Panc1 (cell line): ENCODE data around the gene PPIL1.

Source experiments
- POLR2AphosphoS5 ChIP-seq: IDR thresholded peaks from 2 replicates; pipeline ENCODE4 v1.6.1; 2012; ENCODE audit warnings: mild to moderate bottlenecking, low read depth, low read length, moderate library complexity
- TCF7L2 ChIP-seq: IDR thresholded peaks from 2 replicates; pipeline ENCODE4 v1.6.1; 2011; ENCODE audit warnings: mild to moderate bottlenecking, low read depth, low read length, inconsistent platforms
- TF ChIP-seq, protein P1 (sequence below): fragments of 450-650 bp; IDR thresholded peaks from 2 replicates; pipeline ENCODE4 v1.5.1; 2017; ENCODE audit warnings: mild to moderate bottlenecking
- TF ChIP-seq, protein P2 (sequence below), 2 experiments: IDR thresholded peaks; 2 replicates each; pipeline ENCODE4 v1.6.1; 2011 to 2012; ENCODE audit warnings: low read depth in 2 of 2, control low read depth in 1 of 2, low read length in 1 of 2, mild to moderate bottlenecking in 1 of 2, moderate library complexity in 1 of 2; ENCODE audit not compliant: insufficient read depth in 1 of 2

DNA sequence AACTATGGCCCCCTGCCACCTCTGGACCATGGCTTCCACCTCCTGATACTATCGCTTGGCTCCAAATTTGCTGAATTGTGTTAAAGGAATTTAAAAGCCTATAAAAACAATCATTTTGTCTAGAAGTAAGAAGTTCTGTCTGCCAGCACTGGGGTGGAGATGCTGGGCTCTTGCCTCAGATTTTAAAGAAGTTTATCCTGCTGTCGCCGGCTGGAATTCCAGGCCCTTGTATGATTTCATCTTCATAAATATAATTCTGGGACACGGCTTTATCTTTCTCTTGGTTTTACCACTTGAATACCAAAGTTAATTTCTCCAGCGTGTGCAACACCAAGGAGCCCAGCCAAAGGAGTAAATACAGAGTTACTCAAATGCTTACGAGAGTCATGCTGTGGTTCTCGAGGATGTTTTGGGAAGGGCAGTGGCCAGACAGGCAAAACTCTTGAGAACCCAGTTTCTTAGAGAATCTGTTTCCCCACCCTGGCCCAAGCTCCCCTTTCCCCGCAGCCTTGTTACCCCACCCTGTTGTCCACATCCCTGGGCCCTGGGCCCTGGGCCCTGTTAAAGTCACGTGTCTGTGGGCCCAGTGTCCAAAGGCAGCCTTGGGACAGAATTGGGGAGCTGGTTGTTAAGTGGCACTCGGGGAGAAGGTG is 43.1 kb upstream of the PPIL1 start:
- TF ChIP-seq POLR2AphosphoS5: no peak
- TF ChIP-seq TCF7L2: no peak
- TF ChIP-seq, protein P1, sequence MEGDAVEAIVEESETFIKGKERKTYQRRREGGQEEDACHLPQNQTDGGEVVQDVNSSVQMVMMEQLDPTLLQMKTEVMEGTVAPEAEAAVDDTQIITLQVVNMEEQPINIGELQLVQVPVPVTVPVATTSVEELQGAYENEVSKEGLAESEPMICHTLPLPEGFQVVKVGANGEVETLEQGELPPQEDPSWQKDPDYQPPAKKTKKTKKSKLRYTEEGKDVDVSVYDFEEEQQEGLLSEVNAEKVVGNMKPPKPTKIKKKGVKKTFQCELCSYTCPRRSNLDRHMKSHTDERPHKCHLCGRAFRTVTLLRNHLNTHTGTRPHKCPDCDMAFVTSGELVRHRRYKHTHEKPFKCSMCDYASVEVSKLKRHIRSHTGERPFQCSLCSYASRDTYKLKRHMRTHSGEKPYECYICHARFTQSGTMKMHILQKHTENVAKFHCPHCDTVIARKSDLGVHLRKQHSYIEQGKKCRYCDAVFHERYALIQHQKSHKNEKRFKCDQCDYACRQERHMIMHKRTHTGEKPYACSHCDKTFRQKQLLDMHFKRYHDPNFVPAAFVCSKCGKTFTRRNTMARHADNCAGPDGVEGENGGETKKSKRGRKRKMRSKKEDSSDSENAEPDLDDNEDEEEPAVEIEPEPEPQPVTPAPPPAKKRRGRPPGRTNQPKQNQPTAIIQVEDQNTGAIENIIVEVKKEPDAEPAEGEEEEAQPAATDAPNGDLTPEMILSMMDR: no peak
- TF ChIP-seq, protein P2, sequence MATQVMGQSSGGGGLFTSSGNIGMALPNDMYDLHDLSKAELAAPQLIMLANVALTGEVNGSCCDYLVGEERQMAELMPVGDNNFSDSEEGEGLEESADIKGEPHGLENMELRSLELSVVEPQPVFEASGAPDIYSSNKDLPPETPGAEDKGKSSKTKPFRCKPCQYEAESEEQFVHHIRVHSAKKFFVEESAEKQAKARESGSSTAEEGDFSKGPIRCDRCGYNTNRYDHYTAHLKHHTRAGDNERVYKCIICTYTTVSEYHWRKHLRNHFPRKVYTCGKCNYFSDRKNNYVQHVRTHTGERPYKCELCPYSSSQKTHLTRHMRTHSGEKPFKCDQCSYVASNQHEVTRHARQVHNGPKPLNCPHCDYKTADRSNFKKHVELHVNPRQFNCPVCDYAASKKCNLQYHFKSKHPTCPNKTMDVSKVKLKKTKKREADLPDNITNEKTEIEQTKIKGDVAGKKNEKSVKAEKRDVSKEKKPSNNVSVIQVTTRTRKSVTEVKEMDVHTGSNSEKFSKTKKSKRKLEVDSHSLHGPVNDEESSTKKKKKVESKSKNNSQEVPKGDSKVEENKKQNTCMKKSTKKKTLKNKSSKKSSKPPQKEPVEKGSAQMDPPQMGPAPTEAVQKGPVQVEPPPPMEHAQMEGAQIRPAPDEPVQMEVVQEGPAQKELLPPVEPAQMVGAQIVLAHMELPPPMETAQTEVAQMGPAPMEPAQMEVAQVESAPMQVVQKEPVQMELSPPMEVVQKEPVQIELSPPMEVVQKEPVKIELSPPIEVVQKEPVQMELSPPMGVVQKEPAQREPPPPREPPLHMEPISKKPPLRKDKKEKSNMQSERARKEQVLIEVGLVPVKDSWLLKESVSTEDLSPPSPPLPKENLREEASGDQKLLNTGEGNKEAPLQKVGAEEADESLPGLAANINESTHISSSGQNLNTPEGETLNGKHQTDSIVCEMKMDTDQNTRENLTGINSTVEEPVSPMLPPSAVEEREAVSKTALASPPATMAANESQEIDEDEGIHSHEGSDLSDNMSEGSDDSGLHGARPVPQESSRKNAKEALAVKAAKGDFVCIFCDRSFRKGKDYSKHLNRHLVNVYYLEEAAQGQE (IDR thresholded peaks at IDR 0.05; ENCODE audit: insufficient read depth in 1 of 2, low read depth in 2 of 2, low read length in 1 of 2): no peak
